ENCODE measurements around the gene PLRG1.

The PLRG1 gene

GRCh38 chr4:154590329-154591006 lies 40.3 kb upstream of the PLRG1 start, which contains the start of gene FGA:
FGA (minus strand) TSS chr4:154590742; CDS start chr4:154590687, 55 bp downstream.
- CTCF ChIA-PET, result no interaction called here
- no peak within 1 kb of the TSS for H3K27ac ChIP-seq
- no peak for TF ChIP-seq CTCF (conservative IDR thresholded peaks at IDR 0.05; ENCODE audit: low read depth)
- no peak for DNase-seq (ENCODE audit: low spot score)
- POLR2A ChIA-PET (ENCODE audit: low non-redundant PET), result no interaction called here

- no peak overlapping the region for H3K27ac ChIP-seq
- TF ChIP-seq CTCF (conservative IDR thresholded peaks at IDR 0.05; ENCODE audit: low read depth), result no peak
- no peak for DNase-seq (ENCODE audit: low spot score)
- POLR2A ChIA-PET (ENCODE audit: low non-redundant PET), result no interaction called here
- CTCF ChIA-PET, result no interaction called here
These were observed 39.3 kb upstream of the PLRG1 start for GRCh38 chr4:154589296-154590197.

GRCh38 chr4:154588198-154588597 lies 38.0 kb upstream of the PLRG1 start:
- no peak overlapping the region for H3K27ac ChIP-seq
- DNase-seq (ENCODE audit: low spot score), result no peak
- CTCF ChIA-PET, result interaction anchor here (0.6 to 1.0 kb wide), 2 partner anchors 31 to 263 kb away, joined by 3 to 4 read pairs; no protein-coding TSS in a partner anchor
- POLR2A ChIA-PET (ENCODE audit: low non-redundant PET), result no interaction called here
- TF ChIP-seq CTCF (conservative IDR thresholded peaks at IDR 0.05; ENCODE audit: low read depth), result no peak

GRCh38 chr4:154586296-154587033 lies 36.3 kb upstream of the PLRG1 start:
- no peak for DNase-seq (ENCODE audit: low spot score)
- no peak overlapping the region for H3K27ac ChIP-seq
- ChIA-PET CTCF (interaction anchor here (0.5 kb wide), 1 partner anchor 34 kb away, joined by 3 read pairs; no protein-coding TSS in a partner anchor), POLR2A (ENCODE audit: low non-redundant PET) (no interaction called here)
- no peak for TF ChIP-seq CTCF (conservative IDR thresholded peaks at IDR 0.05; ENCODE audit: low read depth)

GRCh38 chr4:154585369-154586018 lies 35.3 kb upstream of the PLRG1 start:
- POLR2A ChIA-PET (ENCODE audit: low non-redundant PET), result no interaction called here
- CTCF ChIA-PET, result no interaction called here
- TF ChIP-seq CTCF (conservative IDR thresholded peaks at IDR 0.05; ENCODE audit: low read depth), result no peak
- no peak for DNase-seq (ENCODE audit: low spot score)
- H3K27ac ChIP-seq, result no peak overlapping the region

- POLR2A ChIA-PET (ENCODE audit: low non-redundant PET), result no interaction called here
- TF ChIP-seq CTCF (conservative IDR thresholded peaks at IDR 0.05; ENCODE audit: low read depth), result no peak
- CTCF ChIA-PET, result interaction anchor here (0.6 kb wide), 1 partner anchor 74 kb away, joined by 3 read pairs; no protein-coding TSS in a partner anchor
- H3K27ac ChIP-seq, result no peak overlapping the region
- DNase-seq (ENCODE audit: low spot score), result no peak
These were observed 34.1 kb upstream of the PLRG1 start for GRCh38 chr4:154584259-154584658.
